Activated CD8-positive, alpha-beta memory T cell treated with anti-CD3 and anti-CD28 coated beads, Interleukin-2, amount 10 ng/mL, durations not matched to agents 7 days and 5 days (primary cell): ENCODE data around the gene CDKAL1. TPM values are rescaled to one million over a fixed set of nuclear protein-coding genes. Genes with fewer than 3 reads are reported as not detected.

ENCODE experiments used
- ATAC-seq: fragments of 150-1000 bp; cut with Tn5 transposase; one replicate; pipeline ENCODE4 v1.10.0; 2021; ENCODE audit warnings: moderate library complexity
- CTCF ChIA-PET: fragments of 350-600 bp; sonication (Branson Sonifier 250); formaldehyde crosslinking; loops from one replicate; lab custom pipeline; 2021; ENCODE audit warnings: antibody characterized with exemption; lab: Charles Lee
- DNase-seq: peaks from one replicate; pipeline ENCODE4 v3.0.0-alpha.2; 2020
- H3K27ac Mint-ChIP-seq: one replicate; pipeline ENCODE4 v1.8.0; 2021; ENCODE audit warnings: mild to moderate bottlenecking, mixed read lengths
- H3K27me3 Mint-ChIP-seq: one replicate; pipeline ENCODE4 v1.8.0; 2021; ENCODE audit warnings: mixed read lengths
- H3K36me3 Mint-ChIP-seq: one replicate; pipeline ENCODE4 v1.8.0; 2021; ENCODE audit warnings: mild to moderate bottlenecking, mixed read lengths
- H3K4me1 Mint-ChIP-seq: one replicate; pipeline ENCODE4 v1.8.0; 2021; ENCODE audit warnings: mixed read lengths
- H3K4me3 Mint-ChIP-seq: one replicate; pipeline ENCODE4 v1.8.0; 2021; ENCODE audit warnings: mild to moderate bottlenecking, moderate library complexity, mixed read lengths
- H3K9me3 Mint-ChIP-seq: one replicate; pipeline ENCODE4 v1.8.0; 2022; ENCODE audit warnings: low read depth, mixed read lengths
- total RNA-seq, 2 experiments: library from RNA; stranded (reverse); gene quantifications; one replicate each; pipeline ENCODE4 v1.2.3, GENCODE V29; 2021

The CDKAL1 gene
- total RNA-seq, 2 experiments from 2014 or later = 27.9 to 30.0 TPM

- DNase-seq (no peak), ATAC-seq (no peak)
- CTCF ChIA-PET = no interaction called here
- Mint-ChIP-seq H3K36me3 (peaks cover 14% of the 10 kb centered on the region), H3K4me1 (no peaks in the 10 kb centered on the region), H3K27ac (no peak overlapping the region), H3K4me3 (no peak overlapping the region), H3K27me3 (no peaks in the 10 kb centered on the region), H3K9me3 (peaks cover 8% of the 10 kb centered on the region)
These were observed 402.7 kb downstream of the CDKAL1 start for GRCh38 chr6:20936949-20937348.

- Mint-ChIP-seq H3K36me3 (peaks cover 24% of the 10 kb centered on the region), H3K4me1 (peaks cover 1% of the 10 kb centered on the region), H3K9me3 (peaks cover 17% of the 10 kb centered on the region), H3K4me3 (no peak overlapping the region), H3K27me3 (no peaks in the 10 kb centered on the region), H3K27ac (no peak overlapping the region)
- ATAC-seq = no peak
- CTCF ChIA-PET = no interaction called here
- DNase-seq = no peak
These were observed 405.0 kb downstream of the CDKAL1 start for GRCh38 chr6:20939161-20939775.

GRCh38 chr6:20943040-20943627, 408.9 kb downstream of the CDKAL1 start:
- Mint-ChIP-seq H3K4me1 (peaks cover 8% of the 10 kb centered on the region), H3K27ac (no peak overlapping the region), H3K9me3 (peaks cover 16% of the 10 kb centered on the region), H3K4me3 (no peak overlapping the region), H3K27me3 (no peaks in the 10 kb centered on the region), H3K36me3 (peaks cover 21% of the 10 kb centered on the region)
- no peak for DNase-seq
- ATAC-seq = no peak
- CTCF ChIA-PET = interaction anchor here (0.8 kb wide), 1 partner anchor 807 kb away, joined by 3 read pairs; no protein-coding TSS in a partner anchor

GRCh38 chr6:20943922-20944321, 409.7 kb downstream of the CDKAL1 start:
- H3K36me3 Mint-ChIP-seq = peaks cover 19% of the 10 kb centered on the region
- DNase-seq = no peak
- no peak overlapping the region for H3K27ac Mint-ChIP-seq
- peaks cover 16% of the 10 kb centered on the region for H3K9me3 Mint-ChIP-seq
- no peaks in the 10 kb centered on the region for H3K27me3 Mint-ChIP-seq
- H3K4me1 Mint-ChIP-seq = peaks cover 8% of the 10 kb centered on the region
- H3K4me3 Mint-ChIP-seq = no peak overlapping the region
- CTCF ChIA-PET = interaction anchor here (0.8 kb wide), 1 partner anchor 808 kb away, joined by 3 read pairs; no protein-coding TSS in a partner anchor
- ATAC-seq = no peak

GRCh38 chr6:20946022-20946421, 411.8 kb downstream of the CDKAL1 start:
- ATAC-seq (peak; percentile 53), DNase-seq (peak; percentile 50)
- Mint-ChIP-seq H3K4me1 (peaks cover 8% of the 10 kb centered on the region), H3K4me3 (no peak overlapping the region), H3K36me3 (peaks cover 16% of the 10 kb centered on the region), H3K27me3 (no peaks in the 10 kb centered on the region), H3K9me3 (peaks cover 16% of the 10 kb centered on the region), H3K27ac (no peak overlapping the region)
- CTCF ChIA-PET = interaction anchor here (0.6 kb wide), 1 partner anchor 224 kb away, joined by 3 read pairs; no protein-coding TSS in a partner anchor

GRCh38 chr6:20946890-20947289, 412.6 kb downstream of the CDKAL1 start:
- Mint-ChIP-seq H3K36me3 (peaks cover 14% of the 10 kb centered on the region), H3K4me3 (no peak overlapping the region), H3K27ac (no peak overlapping the region), H3K4me1 (peaks cover 8% of the 10 kb centered on the region), H3K9me3 (peaks cover 11% of the 10 kb centered on the region), H3K27me3 (no peaks in the 10 kb centered on the region)
- DNase-seq (no peak), ATAC-seq (no peak)
- CTCF ChIA-PET = no interaction called here

- CTCF ChIA-PET = interaction anchor here (0.6 kb wide), 1 partner anchor 335 kb away, joined by 4 read pairs; no protein-coding TSS in a partner anchor
- no peak for DNase-seq
- ATAC-seq = no peak
- no peak overlapping the region for H3K27ac Mint-ChIP-seq
- H3K9me3 Mint-ChIP-seq = peaks cover 9% of the 10 kb centered on the region
- no peaks in the 10 kb centered on the region for H3K27me3 Mint-ChIP-seq
- H3K4me1 Mint-ChIP-seq = peaks cover 7% of the 10 kb centered on the region
- H3K4me3 Mint-ChIP-seq = no peak overlapping the region
- H3K36me3 Mint-ChIP-seq = peaks cover 13% of the 10 kb centered on the region
These were observed 413.7 kb downstream of the CDKAL1 start for GRCh38 chr6:20947977-20948376.

- CTCF ChIA-PET = no interaction called here
These were observed 414.3 kb downstream of the CDKAL1 start for GRCh38 chr6:20948556-20948955.

GRCh38 chr6:20949138-20949537, 414.9 kb downstream of the CDKAL1 start:
- peaks cover 7% of the 10 kb centered on the region for H3K4me1 Mint-ChIP-seq
- DNase-seq (no peak), ATAC-seq (no peak)
- no peaks in the 10 kb centered on the region for H3K27me3 Mint-ChIP-seq
- no peak overlapping the region for H3K27ac Mint-ChIP-seq
- no peak overlapping the region for H3K4me3 Mint-ChIP-seq
- CTCF ChIA-PET = no interaction called here
- H3K36me3 Mint-ChIP-seq = peaks cover 5% of the 10 kb centered on the region
- peaks cover 2% of the 10 kb centered on the region for H3K9me3 Mint-ChIP-seq

More at GRCh38 chr6:20948556-20948955, 414.3 kb downstream of the CDKAL1 start:
- Mint-ChIP-seq H3K36me3 (peaks cover 8% of the 10 kb centered on the region), H3K4me3 (no peak overlapping the region), H3K4me1 (peaks cover 7% of the 10 kb centered on the region), H3K9me3 (peaks cover 5% of the 10 kb centered on the region), H3K27ac (no peak overlapping the region), H3K27me3 (no peaks in the 10 kb centered on the region)
- ATAC-seq (no peak), DNase-seq (no peak)

- H3K9me3 Mint-ChIP-seq = no peaks in the 10 kb centered on the region
- CTCF ChIA-PET = no interaction called here
- H3K4me3 Mint-ChIP-seq = no peak overlapping the region
- no peaks in the 10 kb centered on the region for H3K27me3 Mint-ChIP-seq
- H3K4me1 Mint-ChIP-seq = no peaks in the 10 kb centered on the region
- H3K27ac Mint-ChIP-seq = no peak overlapping the region
- DNase-seq (no peak), ATAC-seq (no peak)
- H3K36me3 Mint-ChIP-seq = peaks cover 18% of the 10 kb centered on the region
These were observed 418.6 kb downstream of the CDKAL1 start for GRCh38 chr6:20952699-20953474.

GRCh38 chr6:20954315-20954714, 420.1 kb downstream of the CDKAL1 start:
- Mint-ChIP-seq H3K4me1 (no peaks in the 10 kb centered on the region), H3K27ac (no peak overlapping the region), H3K27me3 (no peaks in the 10 kb centered on the region), H3K36me3 (peaks cover 19% of the 10 kb centered on the region), H3K4me3 (no peak overlapping the region), H3K9me3 (no peaks in the 10 kb centered on the region)
- ATAC-seq (no peak), DNase-seq (no peak)
- CTCF ChIA-PET = no interaction called here

- ATAC-seq (no peak), DNase-seq (no peak)
- H3K27me3 Mint-ChIP-seq = no peaks in the 10 kb centered on the region
- H3K27ac Mint-ChIP-seq = no peak overlapping the region
- no peaks in the 10 kb centered on the region for H3K4me1 Mint-ChIP-seq
- peaks cover 19% of the 10 kb centered on the region for H3K36me3 Mint-ChIP-seq
- H3K4me3 Mint-ChIP-seq = no peak overlapping the region
- CTCF ChIA-PET = no interaction called here
- H3K9me3 Mint-ChIP-seq = no peaks in the 10 kb centered on the region
These were observed 420.9 kb downstream of the CDKAL1 start for GRCh38 chr6:20955131-20955530.

GRCh38 chr6:20955751-20956150, 421.5 kb downstream of the CDKAL1 start:
- ATAC-seq = no peak
- H3K4me3 Mint-ChIP-seq = no peak overlapping the region
- CTCF ChIA-PET = no interaction called here
- H3K27me3 Mint-ChIP-seq = no peaks in the 10 kb centered on the region
- no peaks in the 10 kb centered on the region for H3K4me1 Mint-ChIP-seq
- H3K27ac Mint-ChIP-seq = no peak overlapping the region
- H3K9me3 Mint-ChIP-seq = no peaks in the 10 kb centered on the region
- H3K36me3 Mint-ChIP-seq = peaks cover 19% of the 10 kb centered on the region
- no peak for DNase-seq
